HEK293 (cell line): ENCODE results near the gene KRTAP10-12.

Source experiments
- CTCF ChIP-seq: fragments of 450-650 bp; formaldehyde crosslinking; IDR thresholded peaks from 2 replicates; pipeline ENCODE4 v1.5.1; 2016; ENCODE audit warnings: missing biosample characterization, missing genetic modification characterization
- KLF7 ChIP-seq: fragments of 450-650 bp; formaldehyde crosslinking; IDR thresholded peaks from 2 replicates; pipeline ENCODE4 v1.5.1; 2016; ENCODE audit warnings: missing biosample characterization, missing genetic modification characterization, borderline replicate concordance
- TCF7L2 ChIP-seq: IDR thresholded peaks from 2 replicates; pipeline ENCODE4 v1.6.1; 2011; ENCODE audit warnings: low read depth, mild to moderate bottlenecking, inconsistent platforms, low read length, moderate library complexity, borderline replicate concordance
- TSHZ1 ChIP-seq: fragments of 450-650 bp; formaldehyde crosslinking; IDR thresholded peaks from 2 replicates; pipeline ENCODE4 v1.5.1; 2016; ENCODE audit warnings: missing biosample characterization, missing genetic modification characterization, borderline replicate concordance
- YY1 ChIP-seq: fragments of 450-650 bp; formaldehyde crosslinking; IDR thresholded peaks from 2 replicates; pipeline ENCODE4 v1.5.1; 2018; ENCODE audit warnings: missing biosample characterization, missing genetic modification characterization
- ZNF16 ChIP-seq: fragments of 450-650 bp; formaldehyde crosslinking; IDR thresholded peaks from 2 replicates; pipeline ENCODE4 v1.5.1; 2016; ENCODE audit warnings: low read depth, missing biosample characterization, missing genetic modification characterization
- ZNF221 ChIP-seq: fragments of 450-650 bp; formaldehyde crosslinking; IDR thresholded peaks from 2 replicates; pipeline ENCODE4 v1.5.1; 2017; ENCODE audit warnings: missing biosample characterization, missing genetic modification characterization, borderline replicate concordance
- ZNF366 ChIP-seq: fragments of 450-650 bp; formaldehyde crosslinking; conservative IDR thresholded peaks from 2 replicates; pipeline ENCODE4 v1.5.1; 2016; ENCODE audit warnings: missing biosample characterization, missing genetic modification characterization
- ZNF558 ChIP-seq: fragments of 450-650 bp; formaldehyde crosslinking; IDR thresholded peaks from 2 replicates; pipeline ENCODE4 v1.5.1; 2016; ENCODE audit warnings: missing biosample characterization, missing genetic modification characterization
- ZNF561 ChIP-seq: fragments of 450-650 bp; IDR thresholded peaks from 2 replicates; pipeline ENCODE4 v1.5.1; 2018; ENCODE audit warnings: missing biosample characterization, missing genetic modification characterization, borderline replicate concordance
- ZSCAN18 ChIP-seq: fragments of 450-650 bp; formaldehyde crosslinking; IDR thresholded peaks from 2 replicates; pipeline ENCODE4 v1.5.1; 2016; ENCODE audit warnings: missing biosample characterization, missing genetic modification characterization
- ZSCAN5A ChIP-seq: fragments of 450-650 bp; formaldehyde crosslinking; IDR thresholded peaks from 2 replicates; pipeline ENCODE4 v1.5.1; 2016; ENCODE audit warnings: missing biosample characterization, missing genetic modification characterization

- TF ChIP-seq ZNF558 (no peak), ZNF221 (tag by site-specific recombination) (no peak), CTCF (tag by site-specific recombination) (no peak), ZNF16 (no peak), TSHZ1 (no peak), KLF7 (tag by site-specific recombination) (no peak), TCF7L2 (no peak), ZSCAN5A (tag by site-specific recombination) (no peak), YY1 (no peak), ZNF366 (tag by site-specific recombination) (no peak), ZSCAN18 (tag by site-specific recombination) (no peak), ZNF561 (no peak)
Measured at GRCh38 chr21:44727757-44728156, 30.8 kb downstream of the KRTAP10-12 start.
